ENCODE results near the gene CDH5.

CDH5 gene

GRCh38 chr16:66391726-66392670 is 25.5 kb downstream of the CDH5 start:
- DNase-seq (ENCODE audit: low read depth, low spot score) = no peak

GRCh38 chr16:66395806-66396555 is 29.5 kb downstream of the CDH5 start:
- no peak for DNase-seq (ENCODE audit: low read depth, low spot score)

- DNase-seq (ENCODE audit: low read depth, low spot score) = no peak
These were observed 31.4 kb downstream of the CDH5 start for GRCh38 chr16:66397736-66398433.

- DNase-seq (ENCODE audit: low read depth, low spot score) = no peak
These were observed 32.5 kb downstream of the CDH5 start for GRCh38 chr16:66399031-66399430.

- no peak for DNase-seq (ENCODE audit: low read depth, low spot score)
These were observed 33.4 kb downstream of the CDH5 start for GRCh38 chr16:66399930-66400329.

GRCh38 chr16:66400503-66401380 is 34.3 kb downstream of the CDH5 start:
- no peak for DNase-seq (ENCODE audit: low read depth, low spot score)

GRCh38 chr16:66401610-66402009 is 35.1 kb downstream of the CDH5 start:
- DNase-seq (ENCODE audit: low read depth, low spot score) = no peak

- no peak for DNase-seq (ENCODE audit: low read depth, low spot score)
These were observed 35.7 kb downstream of the CDH5 start for GRCh38 chr16:66402166-66402565.

GRCh38 chr16:66402591-66403230 is 36.2 kb downstream of the CDH5 start:
- DNase-seq (ENCODE audit: low read depth, low spot score) = no peak

GRCh38 chr16:66403531-66404145 is 37.1 kb downstream of the CDH5 start:
- DNase-seq (ENCODE audit: low read depth, low spot score) = no peak

- no peak for DNase-seq (ENCODE audit: low read depth, low spot score)
These were observed 38.7 kb downstream of the CDH5 start for GRCh38 chr16:66405057-66405783.

- DNase-seq (ENCODE audit: low read depth, low spot score) = peak; percentile 87
These were observed 40.2 kb downstream of the CDH5 start for GRCh38 chr16:66406534-66407221.

- peak; percentile 81 for DNase-seq (ENCODE audit: low read depth, low spot score)
These were observed 41.9 kb downstream of the CDH5 start for GRCh38 chr16:66408163-66409048.

- DNase-seq (ENCODE audit: low read depth, low spot score) = peak; percentile 77
These were observed 42.7 kb downstream of the CDH5 start for GRCh38 chr16:66409156-66409555.

GRCh38 chr16:66412182-66412581 is 45.7 kb downstream of the CDH5 start:
- DNase-seq (ENCODE audit: low read depth, low spot score) = no peak

- no peak for DNase-seq (ENCODE audit: low read depth, low spot score)
These were observed 48.4 kb downstream of the CDH5 start for GRCh38 chr16:66414891-66415290.

- no peak for DNase-seq (ENCODE audit: low read depth, low spot score)
These were observed 49.6 kb downstream of the CDH5 start for GRCh38 chr16:66416136-66416535.

Data from astrocyte of the hippocampus (primary cell).